HUES6 (cell line): Measurements from ENCODE around the gene CPSF4.
"Not testable (repeated sequence)": the region's sequence is repeated elsewhere in the genome, so short reads cannot be mapped to it uniquely, and the experiment has no call there.

ENCODE experiments used
- H3K27ac ChIP-seq: 2 replicates; pipeline ENCODE4 v1.7.0; 2013; ENCODE audit warnings: low read depth, mild to moderate bottlenecking, low read length, inconsistent platforms
- H3K27me3 ChIP-seq: 2 replicates; pipeline ENCODE4 v1.6.1; 2013; ENCODE audit warnings: low read length; ENCODE audit not compliant: control insufficient read depth, insufficient read depth
- H3K36me3 ChIP-seq: 2 replicates; pipeline ENCODE4 v1.6.1; 2013; ENCODE audit warnings: low read length; ENCODE audit not compliant: control insufficient read depth, insufficient read depth
- H3K4me1 ChIP-seq: 2 replicates; pipeline ENCODE4 v1.6.1; 2013; ENCODE audit warnings: low read length; ENCODE audit not compliant: control insufficient read depth, insufficient read depth
- H3K4me3 ChIP-seq: 2 replicates; pipeline ENCODE4 v1.5.1; 2013; ENCODE audit warnings: low read depth, low read length
- H3K9ac ChIP-seq: one replicate; pipeline ENCODE4 v1.6.1; 2013; ENCODE audit warnings: mild to moderate bottlenecking, low read length
- H3K9me3 ChIP-seq: 2 replicates; pipeline ENCODE4 v1.6.1; 2013; ENCODE audit warnings: low read depth, low read length; ENCODE audit not compliant: control insufficient read depth, insufficient read depth

Gene CPSF4

GRCh38 chr7:99409192-99409572 is 29.6 kb upstream of the CPSF4 start:
- Histone ChIP-seq H3K9ac (peak overlapping the region; percentile 100), H3K4me3 (peak overlapping the region; percentile 86), H3K36me3 (peaks cover 49% of the 10 kb centered on the region), H3K27me3 (no peaks in the 10 kb centered on the region), H3K4me1 (peaks cover 12% of the 10 kb centered on the region), H3K9me3 (no peaks in the 10 kb centered on the region), H3K27ac (peak overlapping the region; percentile 100)

DNA sequence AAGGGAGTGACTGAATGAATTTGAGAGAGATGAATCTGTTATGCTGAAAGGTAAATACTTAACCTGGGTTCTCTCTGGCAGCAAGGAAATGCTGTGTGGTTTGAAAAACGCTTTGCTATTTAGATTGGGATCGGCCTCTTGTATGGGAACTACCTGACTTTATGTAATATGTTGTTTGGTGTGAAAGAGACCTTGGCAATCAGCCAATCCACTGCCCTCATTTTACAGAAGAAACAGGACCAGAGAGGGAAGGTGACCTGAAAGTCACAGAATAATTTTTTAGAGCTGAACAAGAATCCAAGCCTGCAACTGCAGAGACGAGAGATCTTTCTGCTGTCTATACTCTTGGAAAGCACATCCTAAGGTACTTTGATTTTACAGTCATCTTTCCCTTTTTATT is 28.9 kb upstream of the CPSF4 start:
- no peak overlapping the region; the same call in 1 of the 2 replicates for H3K27ac ChIP-seq
- H3K9me3 ChIP-seq: no peaks in the 10 kb centered on the region
- H3K27me3 ChIP-seq: no peaks in the 10 kb centered on the region
- peak overlapping the region; percentile 100 for H3K9ac ChIP-seq
- peaks cover 49% of the 10 kb centered on the region for H3K36me3 ChIP-seq
- H3K4me3 ChIP-seq: peak overlapping the region; percentile 86
- peaks cover 12% of the 10 kb centered on the region for H3K4me1 ChIP-seq

DNA sequence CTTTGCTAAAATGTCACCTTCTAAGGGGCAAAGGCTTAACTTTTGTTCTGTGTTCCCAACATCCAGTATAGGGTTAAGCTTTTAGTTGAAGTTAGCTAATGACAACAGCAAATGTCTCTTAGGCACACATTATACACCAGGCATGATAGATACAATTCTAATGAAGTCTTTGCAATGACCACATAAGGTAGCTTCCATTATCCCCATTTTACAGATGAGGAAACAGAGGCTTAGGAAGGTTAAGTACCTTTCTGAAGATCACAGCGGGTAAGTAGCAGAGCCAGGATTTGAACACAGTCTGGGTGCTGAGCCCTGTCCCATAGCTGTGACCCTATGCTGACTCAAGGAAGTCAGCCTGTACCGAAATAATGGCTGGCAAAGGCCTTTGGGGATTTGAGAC is 28.1 kb upstream of the CPSF4 start:
- H3K27me3 ChIP-seq: no peaks in the 10 kb centered on the region
- H3K27ac ChIP-seq: no peak overlapping the region
- H3K4me1 ChIP-seq: peaks cover 12% of the 10 kb centered on the region
- H3K4me3 ChIP-seq: no peak overlapping the region
- peaks cover 49% of the 10 kb centered on the region for H3K36me3 ChIP-seq
- no peaks in the 10 kb centered on the region for H3K9me3 ChIP-seq
- H3K9ac ChIP-seq: no peak overlapping the region

DNA sequence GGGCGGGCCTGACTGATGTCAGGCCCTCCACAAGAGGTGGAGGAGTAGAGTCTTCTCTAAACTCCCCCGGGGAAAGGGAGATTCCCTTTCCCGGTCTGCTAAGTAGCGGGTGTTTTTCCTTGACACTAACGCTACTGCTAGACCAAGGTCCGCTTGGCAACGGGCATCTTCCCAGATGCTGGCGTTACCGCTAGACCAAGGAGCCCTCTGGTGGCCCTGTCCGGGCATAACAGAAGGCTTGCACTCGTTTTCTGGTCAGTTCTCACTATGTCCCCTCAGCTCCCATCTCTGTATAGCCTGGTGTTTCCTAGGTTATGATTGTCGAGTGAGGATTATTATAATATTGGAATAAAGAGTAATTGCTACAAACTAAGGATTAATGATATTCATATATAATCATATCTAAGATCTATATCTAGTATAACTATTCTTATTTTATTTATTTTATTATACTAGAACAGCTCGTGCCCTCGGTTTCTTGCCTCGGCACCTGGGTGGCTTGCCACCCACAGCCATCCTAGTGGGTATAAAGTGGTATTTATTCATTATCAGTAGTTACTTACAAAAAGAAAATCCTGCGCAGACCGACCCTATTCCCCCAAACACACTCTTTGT is 23.1 kb upstream of the CPSF4 start:
- not testable (repeated sequence) for H3K27ac ChIP-seq, H3K9ac ChIP-seq, H3K4me3 ChIP-seq, H3K4me1 ChIP-seq, H3K27me3 ChIP-seq, H3K9me3 ChIP-seq
- peaks cover 92% of the 10 kb centered on the region for H3K36me3 ChIP-seq

GRCh38 chr7:99418260-99418659 is 20.5 kb upstream of the CPSF4 start:
- Histone ChIP-seq H3K4me1 (no peaks in the 10 kb centered on the region), H3K9ac (no peak overlapping the region), H3K36me3 (peaks cover 90% of the 10 kb centered on the region), H3K4me3 (no peak overlapping the region), H3K9me3 (no peaks in the 10 kb centered on the region), H3K27ac (no peak overlapping the region), H3K27me3 (no peaks in the 10 kb centered on the region)

- H3K36me3 ChIP-seq: peaks cover 92% of the 10 kb centered on the region
- no peak overlapping the region for H3K9ac ChIP-seq
These were observed 19.3 kb upstream of the CPSF4 start for GRCh38 chr7:99419323-99420021.

GRCh38 chr7:99420213-99420612 is 18.5 kb upstream of the CPSF4 start:
- H3K36me3 ChIP-seq: peaks cover 92% of the 10 kb centered on the region
- H3K9ac ChIP-seq: no peak overlapping the region
- H3K27me3 ChIP-seq: no peaks in the 10 kb centered on the region
- no peak overlapping the region for H3K4me3 ChIP-seq
- no peak overlapping the region for H3K27ac ChIP-seq
- no peaks in the 10 kb centered on the region for H3K4me1 ChIP-seq
- no peaks in the 10 kb centered on the region for H3K9me3 ChIP-seq

More at GRCh38 chr7:99419323-99420021, 19.3 kb upstream of the CPSF4 start:
- no peaks in the 10 kb centered on the region for H3K4me1 ChIP-seq
- no peak overlapping the region for H3K4me3 ChIP-seq
- no peaks in the 10 kb centered on the region for H3K9me3 ChIP-seq
- H3K27me3 ChIP-seq: no peaks in the 10 kb centered on the region
- H3K27ac ChIP-seq: no peak overlapping the region

DNA sequence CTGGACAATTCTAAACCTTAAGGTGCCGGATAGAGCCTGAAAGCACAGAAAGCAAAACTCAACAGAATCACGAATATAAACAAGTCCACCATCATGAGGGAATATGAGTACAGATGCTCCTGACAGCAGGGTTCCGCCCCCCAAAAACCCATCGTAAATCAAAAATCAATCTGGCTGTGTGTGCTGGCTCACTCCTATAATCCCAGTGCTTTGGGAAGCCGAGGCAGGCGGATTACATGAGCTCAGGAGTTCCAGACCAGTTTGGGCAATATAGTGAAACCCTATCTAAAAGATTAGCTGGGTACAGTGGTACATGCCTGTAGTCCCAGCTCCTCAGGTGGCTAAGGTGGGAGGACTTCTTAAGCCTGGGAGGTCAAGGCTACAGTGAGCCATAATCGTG is 17.8 kb upstream of the CPSF4 start:
- no peak overlapping the region for H3K9ac ChIP-seq
- no peaks in the 10 kb centered on the region for H3K27me3 ChIP-seq
- H3K4me1 ChIP-seq: no peaks in the 10 kb centered on the region
- no peak overlapping the region for H3K4me3 ChIP-seq
- no peak overlapping the region for H3K27ac ChIP-seq
- H3K9me3 ChIP-seq: no peaks in the 10 kb centered on the region
- H3K36me3 ChIP-seq: peaks cover 95% of the 10 kb centered on the region

DNA sequence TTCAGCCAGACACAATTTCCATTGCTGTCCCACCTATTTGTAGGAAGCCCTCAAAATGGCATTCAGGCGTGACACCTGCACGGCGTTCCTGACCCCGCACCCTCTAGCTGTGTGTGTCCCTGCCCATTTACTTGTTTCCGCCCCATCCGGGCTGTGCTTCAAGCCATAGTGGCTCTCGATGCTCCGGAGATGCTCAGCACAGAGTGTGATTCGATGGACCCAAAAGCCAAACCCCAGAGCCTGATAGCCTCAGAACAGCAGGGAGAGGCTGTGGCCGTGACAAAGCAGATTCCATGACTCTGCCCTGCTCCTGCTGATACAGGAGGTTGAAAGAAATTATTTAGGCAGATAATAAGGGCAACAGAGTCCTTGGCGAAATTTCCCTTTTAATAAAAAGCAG is 16.6 kb upstream of the CPSF4 start:
- Histone ChIP-seq H3K27ac (no peak overlapping the region), H3K4me3 (no peak overlapping the region), H3K9ac (no peak overlapping the region), H3K4me1 (no peaks in the 10 kb centered on the region), H3K9me3 (no peaks in the 10 kb centered on the region), H3K27me3 (no peaks in the 10 kb centered on the region), H3K36me3 (peaks cover 87% of the 10 kb centered on the region)

DNA sequence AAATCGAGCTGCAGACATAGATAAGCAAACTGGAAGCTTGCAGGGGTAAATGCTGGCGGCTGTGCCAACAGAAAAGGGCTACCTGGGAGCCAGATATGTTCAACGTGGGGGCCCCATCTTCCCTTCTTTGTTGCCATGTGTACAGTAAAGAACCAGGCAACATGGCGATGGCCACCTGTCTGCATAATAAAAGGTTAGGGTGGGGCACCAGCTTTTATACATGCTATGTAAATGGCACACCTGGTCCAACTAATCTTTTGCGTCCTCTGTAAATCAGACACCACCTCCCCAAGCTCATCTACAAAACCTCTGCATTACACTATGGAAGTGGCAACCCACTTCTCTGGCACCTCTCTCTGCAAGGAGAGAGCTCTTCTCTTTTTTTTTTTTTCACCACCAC is 16.1 kb upstream of the CPSF4 start:
- H3K9me3 ChIP-seq: no peaks in the 10 kb centered on the region
- H3K27ac ChIP-seq: no peak overlapping the region
- no peak overlapping the region for H3K9ac ChIP-seq
- H3K4me3 ChIP-seq: no peak overlapping the region
- no peaks in the 10 kb centered on the region for H3K4me1 ChIP-seq
- no peaks in the 10 kb centered on the region for H3K27me3 ChIP-seq
- H3K36me3 ChIP-seq: peaks cover 82% of the 10 kb centered on the region

GRCh38 chr7:99424932-99425730 is 13.6 kb upstream of the CPSF4 start:
- Histone ChIP-seq H3K4me3 (no peak overlapping the region), H3K27ac (no peak overlapping the region), H3K9me3 (no peaks in the 10 kb centered on the region), H3K36me3 (peaks cover 79% of the 10 kb centered on the region), H3K4me1 (no peaks in the 10 kb centered on the region), H3K27me3 (no peaks in the 10 kb centered on the region), H3K9ac (no peak overlapping the region)
